Mesenchymal stem cell (in vitro differentiated cells and primary cell): ENCODE measurements around the gene CD300LF.

Source experiments
- DNase-seq: peaks from one replicate; pipeline ENCODE4 v3.0.0-alpha.2; 2013
- H2AFZ ChIP-seq: one replicate; pipeline ENCODE4 v1.6.1; 2013; ENCODE audit warnings: low read depth, mild to moderate bottlenecking, control low read depth, inconsistent platforms, low read length, moderate library complexity
- H2AK5ac ChIP-seq: 2 replicates; pipeline ENCODE4 v1.6.1; 2013; ENCODE audit warnings: low read length, moderate library complexity, mild to moderate bottlenecking, inconsistent platforms; ENCODE audit not compliant: severe bottlenecking
- H2BK120ac ChIP-seq: one replicate; pipeline ENCODE4 v1.6.1; 2013; ENCODE audit warnings: low read depth, mild to moderate bottlenecking, inconsistent platforms, low read length, moderate library complexity
- H2BK12ac ChIP-seq, 2 experiments: one replicate each; pipeline ENCODE4 v1.6.1; 2013; ENCODE audit warnings: inconsistent platforms in 2 of 2, low read length in 2 of 2, mild to moderate bottlenecking in 2 of 2, moderate library complexity in 2 of 2, control low read depth in 1 of 2
- H2BK15ac ChIP-seq: one replicate; pipeline ENCODE4 v1.6.1; 2013; ENCODE audit warnings: mild to moderate bottlenecking, low read depth, inconsistent platforms; ENCODE audit not compliant: poor library complexity, severe bottlenecking
- H2BK5ac ChIP-seq: 2 replicates; pipeline ENCODE4 v1.6.1; 2013; ENCODE audit warnings: low read depth, mild to moderate bottlenecking, low read length, control low read depth, inconsistent platforms; ENCODE audit not compliant: poor library complexity, severe bottlenecking
- H3K14ac ChIP-seq, 2 experiments: one replicate each; pipeline ENCODE4 v1.6.1; 2013; ENCODE audit warnings: inconsistent platforms in 2 of 2, low read length in 2 of 2, control low read depth in 1 of 2, mild to moderate bottlenecking in 1 of 2, moderate library complexity in 1 of 2
- H3K18ac ChIP-seq, 2 experiments: one replicate each; pipeline ENCODE4 v1.6.1; 2013; ENCODE audit warnings: inconsistent platforms in 2 of 2, low read length in 2 of 2, control low read depth in 1 of 2, low read depth in 1 of 2, mild to moderate bottlenecking in 1 of 2
- H3K23ac ChIP-seq, 2 experiments: one replicate each; pipeline ENCODE4 v1.6.1; 2013; ENCODE audit warnings: inconsistent platforms in 2 of 2, low read length in 2 of 2, mild to moderate bottlenecking in 2 of 2, moderate library complexity in 2 of 2, control low read depth in 1 of 2
- H3K27ac ChIP-seq: 2 replicates; pipeline ENCODE4 v1.5.1; 2013; ENCODE audit warnings: mild to moderate bottlenecking, moderate library complexity, low read length, control low read depth, inconsistent platforms; ENCODE audit not compliant: poor library complexity, severe bottlenecking
- H3K27me3 ChIP-seq, 2 experiments: 2 replicates each; pipeline versions ENCODE4 v1.6.1 to v1.7.0; 2013; ENCODE audit warnings: low read length in 2 of 2, mild to moderate bottlenecking in 2 of 2, moderate library complexity in 2 of 2, control low read depth in 1 of 2, inconsistent platforms in 1 of 2; ENCODE audit not compliant: control insufficient read depth in 1 of 2, insufficient read depth in 1 of 2
- H3K36me3 ChIP-seq, 2 experiments: 2 replicates each; pipeline versions ENCODE4 v1.6.1 to v1.7.0; 2013; ENCODE audit warnings: low read length in 2 of 2, control low read depth in 1 of 2, inconsistent platforms in 1 of 2, low read depth in 1 of 2, mild to moderate bottlenecking in 1 of 2; ENCODE audit not compliant: insufficient read depth in 2 of 2, control insufficient read depth in 1 of 2
- H3K4ac ChIP-seq, 2 experiments: one replicate each; pipeline ENCODE4 v1.6.1; 2013; ENCODE audit warnings: inconsistent platforms in 2 of 2, low read length in 2 of 2, mild to moderate bottlenecking in 2 of 2, moderate library complexity in 2 of 2, control low read depth in 1 of 2, low read depth in 1 of 2
- H3K4me1 ChIP-seq: 2 replicates; pipeline ENCODE4 v1.6.1; 2013; ENCODE audit warnings: low read depth, low read length, control low read depth; ENCODE audit not compliant: control insufficient read depth, insufficient read depth
- H3K4me2 ChIP-seq: 2 replicates; pipeline ENCODE4 v1.6.1; 2013; ENCODE audit warnings: low read length, mild to moderate bottlenecking, inconsistent platforms; ENCODE audit not compliant: poor library complexity, severe bottlenecking
- H3K4me3 ChIP-seq, 2 experiments: 2 replicates each; pipeline versions ENCODE4 v1.5.1 to v1.7.0; 2013; ENCODE audit warnings: low read length in 2 of 2, mild to moderate bottlenecking in 2 of 2, control low read depth in 1 of 2, low read depth in 1 of 2; ENCODE audit not compliant: insufficient read depth in 1 of 2
- H3K79me1 ChIP-seq: replicated peaks from 2 replicates; pipeline ENCODE4 v1.6.1; 2013; ENCODE audit warnings: mild to moderate bottlenecking, control low read depth, low read length, inconsistent platforms; ENCODE audit not compliant: poor library complexity, severe bottlenecking
- H3K9ac ChIP-seq: 2 replicates; pipeline ENCODE4 v1.7.0; 2013; ENCODE audit warnings: mild to moderate bottlenecking, low read length, moderate library complexity
- H3K9me3 ChIP-seq: 2 replicates; pipeline ENCODE4 v1.7.0; 2013; ENCODE audit warnings: mild to moderate bottlenecking, low read length; ENCODE audit not compliant: control insufficient read depth
- H4K8ac ChIP-seq: one replicate; pipeline ENCODE4 v1.6.1; 2013; ENCODE audit warnings: inconsistent platforms, mild to moderate bottlenecking, low read length, moderate library complexity
- H4K91ac ChIP-seq: one replicate; pipeline ENCODE4 v1.6.1; 2013; ENCODE audit warnings: mild to moderate bottlenecking, low read length, inconsistent platforms
- WGBS: methylation state at CpG from one replicate; pipeline ENCODE4 v1.1.7; 2013; ENCODE audit warnings: mixed read lengths; 5-methylcytosine and 5-hydroxymethylcytosine counted together

CD300LF gene

DNA sequence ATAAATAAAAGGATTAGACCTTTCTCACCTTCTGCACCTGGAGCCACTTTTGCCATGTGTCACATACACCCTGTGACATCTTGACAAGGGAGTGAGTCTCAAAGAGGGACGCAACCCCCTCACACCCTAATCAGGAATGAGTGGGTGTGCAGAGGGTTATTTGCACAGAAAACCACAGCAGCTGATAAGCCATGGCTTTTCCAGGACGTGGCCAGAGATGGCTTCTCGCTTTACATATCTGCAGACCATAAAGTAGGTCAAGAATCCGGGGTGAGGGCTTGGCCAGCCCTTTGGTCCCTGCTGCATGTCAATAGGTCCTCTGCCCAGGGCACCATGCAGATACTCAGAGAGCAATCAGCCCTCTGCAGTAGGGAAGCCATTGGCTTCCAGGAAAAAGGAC is 2.4 kb upstream of the CD300LF start:
- Histone ChIP-seq H2BK120ac (no peak overlapping the region), H2AFZ (no peak overlapping the region), H2BK5ac (no peak overlapping the region), H3K79me1 (no peaks in the 10 kb centered on the region), H3K18ac (no peak overlapping the region), H3K4me1 (no peaks in the 10 kb centered on the region), H3K9ac (no peak overlapping the region), H2AK5ac (no peak overlapping the region), H2BK15ac (no peak overlapping the region), H3K27me3 (peaks cover 34 to 56% of the 10 kb centered on the region in 2 experiments), H3K23ac (no peak overlapping the region), H2BK12ac (no peak overlapping the region), H3K4ac (no peak overlapping the region), H3K36me3 (no peaks in the 10 kb centered on the region), H3K14ac (no peak overlapping the region), H4K91ac (no peak overlapping the region), H3K9me3 (no peaks in the 10 kb centered on the region), H4K8ac (no peak overlapping the region), H3K4me3 (no peak overlapping the region), H3K27ac (no peak overlapping the region), H3K4me2 (no peak overlapping the region)
- no peak for DNase-seq
- WGBS: 49% methylated on average over 4 of the region's 4 CpGs

DNA sequence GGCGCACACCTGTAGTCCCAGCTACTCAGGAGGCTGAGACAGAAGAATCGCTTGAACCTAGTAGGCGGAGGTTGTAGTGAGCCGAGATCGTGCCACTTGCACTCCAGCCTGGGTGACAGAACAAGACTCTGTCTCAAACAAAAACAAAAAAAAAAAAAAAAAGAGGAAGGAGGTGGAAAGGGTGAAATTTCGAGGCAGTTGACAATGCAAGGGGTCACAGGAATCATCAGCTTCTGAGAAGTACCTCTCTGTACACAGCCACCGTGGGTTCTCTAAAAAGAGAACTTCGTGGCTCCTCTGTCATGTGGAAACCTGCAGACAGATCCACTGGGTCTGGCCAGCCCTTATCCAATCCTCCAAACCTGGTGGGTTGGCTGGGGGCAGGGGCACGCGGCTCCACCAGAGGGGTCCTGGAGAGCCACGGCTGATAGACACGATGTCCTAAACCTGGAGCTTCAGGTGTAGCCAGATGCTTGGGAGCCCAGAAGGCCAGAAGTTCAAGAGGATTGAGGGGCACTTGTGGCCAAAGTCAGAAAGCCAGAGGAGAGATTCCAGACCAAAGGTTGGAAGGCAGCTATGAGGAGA is 540 bp upstream of the CD300LF start:
- DNase-seq: no peak
- Histone ChIP-seq H2AFZ (no peak overlapping the region), H4K91ac (no peak overlapping the region), H3K79me1 (no peaks in the 10 kb centered on the region), H3K14ac (no peak overlapping the region), H2BK5ac (no peak overlapping the region), H2BK120ac (no peak overlapping the region), H3K9ac (no peak overlapping the region), H3K4me3 (no peak overlapping the region), H3K23ac (no peak overlapping the region), H3K4me1 (no peaks in the 10 kb centered on the region), H3K27me3 (peaks cover 30 to 56% of the 10 kb centered on the region in 2 experiments), H3K27ac (no peak overlapping the region), H3K18ac (no peak overlapping the region), H2BK15ac (no peak overlapping the region), H3K36me3 (no peaks in the 10 kb centered on the region), H3K4ac (no peak overlapping the region), H3K9me3 (no peaks in the 10 kb centered on the region), H2BK12ac (no peak overlapping the region), H2AK5ac (no peak overlapping the region), H3K4me2 (no peak overlapping the region), H4K8ac (no peak overlapping the region)
- 70% methylated on average over 7 of the region's 12 CpGs for WGBS

DNA sequence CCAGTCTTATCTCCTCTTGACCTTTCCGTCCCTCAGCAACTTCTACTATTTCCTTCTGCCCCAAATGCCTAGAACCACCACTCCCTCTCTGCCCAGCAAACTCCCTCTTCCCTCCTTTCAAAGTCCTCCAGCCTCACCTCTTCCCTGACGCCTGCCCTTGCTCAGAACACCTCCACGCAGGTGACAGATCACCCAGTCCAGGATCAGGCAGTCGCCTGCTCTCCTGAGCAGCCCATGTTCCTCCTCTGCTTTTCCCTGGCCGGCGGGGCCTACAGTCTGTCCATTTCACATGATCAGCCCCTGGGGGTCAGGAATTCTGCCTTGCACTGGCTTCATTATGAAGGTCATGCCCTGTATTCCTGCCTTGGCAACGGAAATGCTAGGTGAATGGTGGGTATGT is 422 bp downstream of the CD300LF start:
- Histone ChIP-seq H3K36me3 (no peaks in the 10 kb centered on the region), H3K9ac (no peak overlapping the region), H3K9me3 (no peaks in the 10 kb centered on the region), H3K4me2 (no peak overlapping the region), H3K27ac (no peak overlapping the region), H2AK5ac (no peak overlapping the region), H2BK15ac (no peak overlapping the region), H2BK120ac (no peak overlapping the region), H3K4me1 (no peaks in the 10 kb centered on the region), H3K79me1 (no peaks in the 10 kb centered on the region), H2BK12ac (no peak overlapping the region), H2AFZ (no peak overlapping the region), H3K14ac (no peak overlapping the region), H4K8ac (no peak overlapping the region), H3K4ac (no peak overlapping the region), H3K27me3 (peaks cover 29 to 49% of the 10 kb centered on the region in 2 experiments), H3K4me3 (no peak overlapping the region), H4K91ac (no peak overlapping the region), H3K23ac (no peak overlapping the region), H2BK5ac (no peak overlapping the region), H3K18ac (no peak overlapping the region)
- WGBS: 76% methylated on average over 6 of the region's 7 CpGs
- DNase-seq: no peak

DNA sequence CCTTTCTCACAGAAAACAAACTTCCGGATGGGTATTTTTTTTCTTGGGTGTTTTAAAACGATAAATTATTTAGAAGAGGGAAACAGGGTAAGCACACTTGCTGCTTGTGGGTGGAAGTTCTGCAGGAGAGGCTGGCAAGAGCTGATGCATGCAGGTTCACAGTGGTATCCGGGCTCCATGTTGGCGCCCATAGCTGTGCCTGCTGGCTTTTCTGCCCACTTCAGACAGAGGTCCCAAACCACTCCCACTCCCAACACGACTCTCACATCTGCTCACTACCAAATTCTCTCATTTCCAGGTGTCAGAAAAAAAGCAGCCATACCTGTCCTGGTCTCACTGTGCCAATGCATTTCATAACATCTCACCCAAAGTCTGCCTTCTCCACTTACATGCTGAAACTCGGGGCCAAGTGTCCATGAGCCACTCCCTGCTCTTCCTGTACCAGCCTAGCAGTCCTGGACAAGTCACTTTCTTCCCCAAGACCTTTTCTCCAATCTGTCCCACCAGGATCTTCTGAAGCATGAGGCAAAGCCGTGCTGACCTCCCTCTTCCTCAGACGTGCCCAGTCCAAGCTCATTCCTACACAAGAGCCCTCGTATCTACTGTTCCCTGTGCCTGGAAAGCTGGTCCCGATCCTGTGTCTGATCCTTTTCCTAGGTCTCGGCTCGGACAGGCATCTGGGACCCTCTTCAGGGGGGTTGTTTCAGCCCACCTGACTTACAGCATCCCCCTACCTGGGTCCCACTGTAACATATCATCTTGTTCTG is 1.5 kb downstream of the CD300LF start:
- Histone ChIP-seq H2BK12ac (no peak overlapping the region), H4K8ac (no peak overlapping the region), H2BK15ac (no peak overlapping the region), H3K4ac (no peak overlapping the region), H3K27me3 (peaks cover 31 to 44% of the 10 kb centered on the region in 2 experiments), H3K4me1 (no peaks in the 10 kb centered on the region), H2BK120ac (no peak overlapping the region), H2AK5ac (no peak overlapping the region), H3K14ac (no peak overlapping the region), H3K36me3 (no peaks in the 10 kb centered on the region), H4K91ac (no peak overlapping the region), H3K27ac (no peak overlapping the region), H2BK5ac (no peak overlapping the region), H3K18ac (no peak overlapping the region), H3K4me3 (no peak overlapping the region), H3K9ac (no peak overlapping the region), H3K9me3 (no peaks in the 10 kb centered on the region), H3K23ac (no peak overlapping the region), H3K4me2 (no peak overlapping the region), H2AFZ (no peak overlapping the region), H3K79me1 (no peaks in the 10 kb centered on the region)
- no peak for DNase-seq
- WGBS: 64% methylated on average over 12 of the region's 12 CpGs
